A549 treated with Mapracorat at 1 μM for 4 hours (cell line): ENCODE measurements around the gene NPAS3. TPM values are rescaled to one million over a fixed set of nuclear protein-coding genes. Genes with fewer than 3 reads are reported as not detected.

Experiments used
- total RNA-seq: library from RNA; stranded (reverse); fragments of 200-300 nt; extraction: Qiagen RNA extraction; gene quantifications from 5 replicates; pipeline ENCODE4 v1.2.3, GENCODE V29; 2022

The NPAS3 gene
- not detected in 5 replicates for total RNA-seq

GRCh38 chr14:32938719-32939253 is at the start of gene NPAS3:
NPAS3 (plus strand) TSS chr14:32938879.

